Right lobe of liver (tissue), 4 donors: ENCODE results near the gene RARS1.

Source experiments
- CTCF ChIP-seq, 4 donors: fragments of 200-600 bp in 3 of 4; fragments of 450-650 bp in 1 of 4; IDR thresholded peaks; one replicate each; pipeline versions ENCODE4 v1.5.1 to v1.8.0; 2016 to 2022; ENCODE audit warnings: antibody characterized with exemption in 4 of 4, mild to moderate bottlenecking in 2 of 4
- POLR2A ChIP-seq: fragments of 450-650 bp; IDR thresholded peaks from one replicate; pipeline ENCODE4 v1.6.1; 2017; ENCODE audit warnings: antibody characterized with exemption, mild to moderate bottlenecking
- donor health status: DM: no; HTN: no; CAD: no.
- donor health status: DM: no; HTN: no; CAD: no.
- donor health status: DM: no; HTN: yes; CAD: no.

DNA sequence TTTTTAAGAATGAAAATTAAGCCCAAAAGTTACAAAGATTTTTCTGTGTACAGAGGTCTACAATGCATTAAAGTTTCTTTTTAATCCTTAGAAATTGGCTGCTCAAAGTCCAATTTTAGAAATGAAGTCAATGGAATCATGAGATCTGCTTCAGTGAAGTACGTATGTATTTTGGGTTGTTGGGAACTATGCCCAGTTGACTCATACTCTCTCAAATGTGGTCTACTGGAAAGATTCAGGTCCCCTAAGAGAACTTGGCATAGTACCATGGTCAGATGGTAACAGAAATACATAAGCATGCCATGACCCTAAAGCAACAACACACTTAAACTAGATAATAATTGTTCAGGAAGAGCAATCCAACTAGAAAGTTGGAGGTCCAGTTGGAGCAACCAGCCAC is 65.9 kb downstream of the RARS1 start:
- TF ChIP-seq CTCF (IDR thresholded peaks at IDR 0.05) (no peak), POLR2A (no peak)
